GM19324 (cell line): Measurements from ENCODE around the gene DNAJC12.
"Not testable (repeated sequence)": the region's sequence is repeated elsewhere in the genome, so short reads cannot be mapped to it uniquely, and the experiment has no call there.

Experiments
- ATAC-seq: cut with Tn5 transposase; IDR thresholded peaks from one replicate; pipeline ENCODE4 v1.9.1; 2021; ENCODE audit warnings: mild to moderate bottlenecking, moderate library complexity; ENCODE audit not compliant: unreplicated experiment, low FRiP score

The DNAJC12 gene

DNA sequence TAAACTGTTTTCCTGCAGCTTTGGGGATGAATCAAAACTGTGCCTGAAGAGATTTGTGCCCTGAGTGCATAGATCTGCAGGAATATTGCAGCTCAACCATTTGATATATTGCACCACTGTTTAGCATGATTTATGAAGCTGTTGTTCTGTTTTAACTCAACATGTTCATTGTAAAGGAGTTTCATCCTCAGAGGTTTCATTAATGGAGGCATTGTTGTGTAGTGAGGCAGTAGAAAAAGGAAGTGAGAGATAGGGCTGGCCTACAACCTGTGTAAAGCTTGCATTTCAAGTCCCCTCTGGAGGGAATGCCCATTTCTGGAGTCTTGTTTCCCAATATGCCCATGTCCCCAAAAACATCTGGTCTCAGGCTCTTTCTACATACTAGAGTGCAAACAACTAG, 67.5 kb downstream of the DNAJC12 start:
- ATAC-seq, result peak; percentile 73

DNA sequence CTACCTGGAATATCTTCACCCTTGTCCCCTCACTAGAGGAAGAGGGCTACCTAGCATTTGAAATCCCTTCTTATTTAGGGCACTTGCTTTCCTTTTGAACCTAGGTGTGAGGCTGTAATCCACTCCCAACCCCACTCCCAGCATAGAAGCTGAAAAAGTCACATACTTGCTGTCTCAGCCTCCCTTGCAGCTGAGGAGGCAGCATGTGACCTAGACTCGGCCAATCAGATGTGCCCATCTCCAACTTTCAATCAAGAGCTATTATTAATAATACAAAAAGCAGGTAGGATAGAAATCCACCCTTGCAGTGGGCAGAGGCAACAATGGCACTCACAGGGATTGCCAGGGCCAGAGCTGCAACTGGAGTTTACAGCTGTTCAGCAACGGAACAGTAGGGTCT, 70.7 kb downstream of the DNAJC12 start:
- no peak for ATAC-seq

DNA sequence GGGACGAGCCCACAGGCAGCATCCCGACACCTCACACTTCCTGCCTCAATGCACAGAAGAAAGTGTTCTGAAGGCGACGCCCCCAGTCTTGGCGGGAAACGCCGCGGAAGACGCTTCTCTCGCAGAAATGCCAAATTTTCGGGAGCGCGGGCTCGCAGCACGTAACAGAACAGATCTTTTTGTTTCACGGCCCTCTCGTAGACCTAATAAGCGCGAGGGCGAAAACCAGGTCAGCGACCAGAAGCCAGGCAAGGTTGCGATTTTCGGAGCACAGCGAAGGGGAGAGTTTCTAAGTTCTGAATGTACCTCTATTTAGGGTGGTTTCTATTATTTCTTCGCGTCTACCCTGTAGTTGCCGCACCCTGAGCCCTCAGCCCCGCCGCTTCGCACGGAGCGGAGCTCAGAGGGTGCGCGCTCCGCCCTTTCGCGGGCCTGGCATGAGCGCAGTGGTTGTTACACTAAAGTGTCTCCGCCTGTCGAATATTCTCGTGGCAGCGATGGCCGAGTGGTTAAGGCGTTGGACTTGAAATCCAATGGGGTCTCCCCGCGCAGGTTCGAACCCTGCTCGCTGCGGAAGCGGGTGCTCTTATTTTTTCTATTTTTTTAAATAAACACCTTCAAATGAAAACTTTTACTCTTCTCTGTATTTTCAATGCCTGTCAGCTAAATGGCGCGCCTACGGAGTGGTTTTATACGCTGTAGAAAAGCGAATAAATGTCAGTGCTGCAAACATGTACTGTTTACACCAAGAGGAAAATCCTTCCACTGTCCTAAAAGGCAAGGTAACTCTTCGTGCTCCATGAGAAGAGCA, 73.8 kb downstream of the DNAJC12 start:
- ATAC-seq, result peak; percentile 94

DNA sequence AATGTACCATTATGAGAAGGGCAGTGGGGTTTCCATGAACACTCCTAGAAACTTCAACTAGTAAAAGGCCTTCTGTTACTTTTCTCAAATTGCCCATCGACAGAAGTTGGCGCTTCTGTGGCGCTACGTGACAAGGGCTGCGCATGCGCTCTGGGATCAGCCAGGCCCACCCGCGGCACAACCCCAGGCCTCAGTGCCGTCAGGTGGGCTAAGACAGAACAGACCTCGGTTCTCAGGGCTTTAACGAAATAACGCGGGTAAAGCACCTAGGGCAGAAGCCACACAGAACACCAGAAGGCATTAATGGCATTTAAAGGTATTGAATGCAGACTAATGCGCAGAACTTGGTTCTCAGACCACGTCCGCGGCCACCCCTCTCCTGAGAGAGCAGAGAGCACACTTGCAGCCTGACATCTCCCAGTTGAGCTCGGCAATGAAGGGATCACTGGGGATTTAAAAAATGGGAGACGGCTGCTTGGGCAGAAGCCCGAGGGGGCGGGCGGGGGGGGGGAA, 74.4 kb downstream of the DNAJC12 start:
- peak; percentile 20 for ATAC-seq

DNA sequence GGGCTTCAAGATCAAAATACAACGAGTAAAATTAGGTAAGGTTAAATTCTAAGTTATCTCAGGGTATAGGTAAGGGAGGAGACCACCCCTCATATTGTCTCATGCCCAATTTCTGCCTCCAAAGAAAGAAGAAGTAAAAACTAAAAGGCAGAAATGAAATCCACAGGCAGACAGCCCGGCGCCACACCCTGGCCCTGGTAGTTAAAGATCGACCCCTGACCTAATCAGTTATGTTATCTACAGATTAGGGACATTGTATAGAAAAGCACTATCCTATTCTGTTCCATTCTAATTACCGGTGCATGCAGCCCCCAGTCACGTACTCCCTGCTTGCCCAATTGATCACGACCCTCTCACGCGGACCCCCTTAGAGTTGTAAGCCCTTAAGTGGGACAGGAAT, 75.4 kb downstream of the DNAJC12 start:
- ATAC-seq, result not testable (repeated sequence)

DNA sequence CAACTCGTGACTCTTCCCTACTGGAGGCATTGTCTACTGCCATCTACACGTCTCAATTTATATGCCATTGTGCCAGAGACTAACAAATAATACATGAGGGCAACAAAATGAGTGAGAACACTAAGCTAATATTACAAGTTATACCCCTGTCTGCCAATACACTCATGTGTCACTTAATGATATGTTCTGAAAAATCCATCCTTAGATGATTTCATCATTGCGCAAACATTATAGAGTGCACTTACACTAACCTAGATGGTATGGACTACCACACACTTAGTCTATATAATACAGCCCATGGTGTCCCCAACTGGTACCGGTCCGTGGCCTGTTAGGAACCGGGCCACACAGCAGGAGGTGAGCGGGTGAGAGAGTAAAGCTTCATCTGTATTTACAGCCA, 77.7 kb downstream of the DNAJC12 start:
- no peak for ATAC-seq
